Measurements from ENCODE around the gene CD37. TPM values are rescaled to one million over a fixed set of nuclear protein-coding genes. Genes with fewer than 3 reads are reported as not detected.

CD37 gene
- total and polyA plus RNA-seq, 10 of the 15 experiments (the other 5 are each of a cell fraction or from before 2014, with no cell fraction given), result 34.1 to 359 (median 108) TPM

- WGBS (ENCODE audit: insufficient coverage, insufficient replicate concordance, low lambda C conversion rate, missing lambda C conversion rate), result 78% methylated on average over 6 of the region's 6 CpGs
These were observed 26.1 kb upstream of the CD37 start for GRCh38 chr19:49309087-49309486.

More at GRCh38 chr19:49309087-49309486, 26.1 kb upstream of the CD37 start:
- ATAC-seq, result no peak
- Histone ChIP-seq H3K36me3 (ENCODE audit: control insufficient read depth in 2 of 2, insufficient read depth in 2 of 2, low read length in 1 of 2) (no peaks in the 10 kb centered on the region; a peak in 1 of 4 replicates), H3K27ac (ENCODE audit: control insufficient read depth, insufficient read depth) (no peak overlapping the region), H3K79me2 (ENCODE audit: control insufficient read depth, insufficient read depth, low read length) (no peaks in the 10 kb centered on the region), H3K9me3 (replicated peaks; ENCODE audit: control insufficient read depth, insufficient read depth, low read length) (no peaks in the 10 kb centered on the region), H3K27me3 (replicated peaks in 1 of 2; ENCODE audit: control insufficient read depth in 2 of 2, insufficient read depth in 2 of 2, low read length in 1 of 2) (no peaks in the 10 kb centered on the region), H3K4me1 (ENCODE audit: control insufficient read depth, insufficient read depth, low read length) (no peaks in the 10 kb centered on the region), H4K20me1 (ENCODE audit: control insufficient read depth, insufficient read depth) (no peaks in the 10 kb centered on the region), H3K4me3 (no peak overlapping the region), H3K4me2 (ENCODE audit: control insufficient read depth, insufficient read depth) (no peak overlapping the region), H2AFZ (ENCODE audit: control insufficient read depth, low read depth, low read length) (no peak overlapping the region), H3K9ac (ENCODE audit: control insufficient read depth, insufficient read depth, low read length) (no peak overlapping the region)
- ChIA-PET SMC1A (ENCODE audit: uncharacterized antibody, unreplicated experiment) (interaction anchor here (0.6 to 1.0 kb wide), 5 partner anchors 17 to 238 kb away, joined by 3 to 5 read pairs (median 4); partner anchors contain the start of gene GFY), RAD21 (ENCODE audit: unreplicated experiment) (interaction anchor here (0.7 kb wide), 1 partner anchor 20 kb away, joined by 3 read pairs; no protein-coding TSS in a partner anchor), CTCF (interaction anchor here (1.1 to 1.2 kb wide), 2 partner anchors 17 to 19 kb away, joined by 3 read pairs; no protein-coding TSS in a partner anchor), POLR2A (interaction anchor here (0.6 kb wide), 1 partner anchor 31 kb away, joined by 4 read pairs; no protein-coding TSS in a partner anchor)
- DNase-seq (ENCODE audit: low read depth, low spot score), result no peak
- FAIRE-seq, result no peak
- in situ Hi-C loops (cut with MboI), result no loop called here
- TF ChIP-seq, protein P1, sequence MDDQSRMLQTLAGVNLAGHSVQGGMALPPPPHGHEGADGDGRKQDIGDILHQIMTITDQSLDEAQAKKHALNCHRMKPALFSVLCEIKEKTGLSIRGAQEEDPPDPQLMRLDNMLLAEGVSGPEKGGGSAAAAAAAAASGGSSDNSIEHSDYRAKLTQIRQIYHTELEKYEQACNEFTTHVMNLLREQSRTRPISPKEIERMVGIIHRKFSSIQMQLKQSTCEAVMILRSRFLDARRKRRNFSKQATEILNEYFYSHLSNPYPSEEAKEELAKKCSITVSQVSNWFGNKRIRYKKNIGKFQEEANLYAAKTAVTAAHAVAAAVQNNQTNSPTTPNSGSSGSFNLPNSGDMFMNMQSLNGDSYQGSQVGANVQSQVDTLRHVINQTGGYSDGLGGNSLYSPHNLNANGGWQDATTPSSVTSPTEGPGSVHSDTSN (IDR thresholded peaks at IDR 0.05; ENCODE audit: insufficient replicate concordance, low read depth, low read length), result no peak
- TF ChIP-seq, protein P2, sequence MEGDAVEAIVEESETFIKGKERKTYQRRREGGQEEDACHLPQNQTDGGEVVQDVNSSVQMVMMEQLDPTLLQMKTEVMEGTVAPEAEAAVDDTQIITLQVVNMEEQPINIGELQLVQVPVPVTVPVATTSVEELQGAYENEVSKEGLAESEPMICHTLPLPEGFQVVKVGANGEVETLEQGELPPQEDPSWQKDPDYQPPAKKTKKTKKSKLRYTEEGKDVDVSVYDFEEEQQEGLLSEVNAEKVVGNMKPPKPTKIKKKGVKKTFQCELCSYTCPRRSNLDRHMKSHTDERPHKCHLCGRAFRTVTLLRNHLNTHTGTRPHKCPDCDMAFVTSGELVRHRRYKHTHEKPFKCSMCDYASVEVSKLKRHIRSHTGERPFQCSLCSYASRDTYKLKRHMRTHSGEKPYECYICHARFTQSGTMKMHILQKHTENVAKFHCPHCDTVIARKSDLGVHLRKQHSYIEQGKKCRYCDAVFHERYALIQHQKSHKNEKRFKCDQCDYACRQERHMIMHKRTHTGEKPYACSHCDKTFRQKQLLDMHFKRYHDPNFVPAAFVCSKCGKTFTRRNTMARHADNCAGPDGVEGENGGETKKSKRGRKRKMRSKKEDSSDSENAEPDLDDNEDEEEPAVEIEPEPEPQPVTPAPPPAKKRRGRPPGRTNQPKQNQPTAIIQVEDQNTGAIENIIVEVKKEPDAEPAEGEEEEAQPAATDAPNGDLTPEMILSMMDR (IDR thresholded peaks at IDR 0.05 in 2 of 3, conservative IDR thresholded peaks at IDR 0.05 in 1 of 3; ENCODE audit: control insufficient read depth in 2 of 3, extremely low read depth in 1 of 3, insufficient read depth in 1 of 3, low read depth in 3 of 3, low read length in 3 of 3), result peak in 1 of 3 experiments; percentile 27; a peak in 1 of 6 replicates
- no TSS peak for BruUV-seq (replicated peaks)
- intact Hi-C loops (cut with micrococcal nuclease; ENCODE audit: unreplicated experiment), result no loop called here

Measured in GM12878 (cell line).